GM18517 (cell line): ENCODE measurements around the gene SHISA3.
A peak's percentile ranks its signal among the peaks of the same experiment; 100 is the strongest.
"Not testable (repeated sequence)": the region's sequence is repeated elsewhere in the genome, so short reads cannot be mapped to it uniquely, and the experiment has no call there.

Experiments
- ATAC-seq: cut with Tn5 transposase; IDR thresholded peaks from one replicate; pipeline ENCODE4 v1.9.1; 2021; ENCODE audit warnings: mild to moderate bottlenecking, moderate library complexity; ENCODE audit not compliant: unreplicated experiment

The SHISA3 gene

GRCh38 chr4:42396752-42397634 lies at the start of gene SHISA3:
Gene SHISA3 (plus strand): TSS chr4:42397488. CDS start chr4:42398057, 569 bp downstream.
- no peak for ATAC-seq

GRCh38 chr4:42348247-42348646 lies 49.0 kb upstream of the SHISA3 start:
- ATAC-seq = no peak

GRCh38 chr4:42348692-42349091 lies 48.6 kb upstream of the SHISA3 start:
- no peak for ATAC-seq

GRCh38 chr4:42350611-42351182 lies 46.6 kb upstream of the SHISA3 start:
- no peak for ATAC-seq

- no peak for ATAC-seq
Observed at GRCh38 chr4:42352049-42352448, 45.2 kb upstream of the SHISA3 start.

GRCh38 chr4:42357325-42357724 lies 40.0 kb upstream of the SHISA3 start:
- ATAC-seq = no peak

GRCh38 chr4:42359711-42360110 lies 37.6 kb upstream of the SHISA3 start:
- no peak for ATAC-seq

GRCh38 chr4:42360256-42360669 lies 37.0 kb upstream of the SHISA3 start:
- no peak for ATAC-seq

- ATAC-seq = no peak
Observed at GRCh38 chr4:42361456-42361855, 35.8 kb upstream of the SHISA3 start.

GRCh38 chr4:42362591-42362990 lies 34.7 kb upstream of the SHISA3 start:
- ATAC-seq = no peak

GRCh38 chr4:42363614-42364013 lies 33.7 kb upstream of the SHISA3 start:
- ATAC-seq = no peak

- ATAC-seq = no peak
Observed at GRCh38 chr4:42364266-42365053, 32.8 kb upstream of the SHISA3 start.

- ATAC-seq = no peak
Observed at GRCh38 chr4:42366959-42367358, 30.3 kb upstream of the SHISA3 start.

- no peak for ATAC-seq
Observed at GRCh38 chr4:42369489-42369888, 27.8 kb upstream of the SHISA3 start.

GRCh38 chr4:42371305-42372252 lies 25.7 kb upstream of the SHISA3 start:
- ATAC-seq = peak; percentile 75

- not testable (repeated sequence) for ATAC-seq
Observed at GRCh38 chr4:42372303-42372702, 25.0 kb upstream of the SHISA3 start.

- ATAC-seq = no peak
Observed at GRCh38 chr4:42377497-42377896, 19.8 kb upstream of the SHISA3 start.

- no peak for ATAC-seq
Observed at GRCh38 chr4:42381666-42382065, 15.6 kb upstream of the SHISA3 start.

- no peak for ATAC-seq
Observed at GRCh38 chr4:42385516-42385915, 11.8 kb upstream of the SHISA3 start.

- ATAC-seq = no peak
Observed at GRCh38 chr4:42390622-42391354, 6.5 kb upstream of the SHISA3 start.
